Spinal cord (tissue), 10 donors: ENCODE data around the gene RTEL1. TPM values are rescaled to one million over a fixed set of nuclear protein-coding genes. Genes with fewer than 3 reads are reported as not detected.
"Not testable (repeated sequence)": the region's sequence is repeated elsewhere in the genome, so short reads cannot be mapped to it uniquely, and the experiment has no call there.

Experiments used
- DNase-seq, 6 donors: peaks; one replicate each; pipeline versions ENCODE4 v3.0.0 to v3.0.0-alpha.2; 2013 to 2015; ENCODE audit warnings: low spot score in 6 of 6, low read depth in 4 of 6
- H3K27ac ChIP-seq: one replicate; pipeline ENCODE4 v1.5.1; 2013; ENCODE audit warnings: low read depth, low read length, control low read depth
- H3K27me3 ChIP-seq: one replicate; pipeline ENCODE4 v1.6.1; 2013; ENCODE audit warnings: low read length; ENCODE audit not compliant: control insufficient read depth, insufficient read depth
- H3K36me3 ChIP-seq: one replicate; pipeline ENCODE4 v1.6.1; 2013; ENCODE audit warnings: low read length; ENCODE audit not compliant: control insufficient read depth, insufficient read depth
- H3K4me1 ChIP-seq: one replicate; pipeline ENCODE4 v1.6.1; 2013; ENCODE audit warnings: low read length; ENCODE audit not compliant: control insufficient read depth, insufficient read depth
- H3K4me3 ChIP-seq: one replicate; pipeline ENCODE4 v1.5.1; 2013; ENCODE audit warnings: low read depth, low read length, control low read depth
- H3K9me3 ChIP-seq: one replicate; pipeline ENCODE4 v1.6.1; 2013; ENCODE audit warnings: low read length; ENCODE audit not compliant: control insufficient read depth, insufficient read depth
- WGBS: methylation state at CpG from one replicate; pipeline ENCODE4 v1.1.5; 2013; ENCODE audit warnings: missing lambda C conversion rate; ENCODE audit not compliant: insufficient coverage; 5-methylcytosine and 5-hydroxymethylcytosine counted together
- polyA plus RNA-seq, 2 donors: library from polyadenylated mRNA; unstranded; fragments of 120-200 nt; gene quantifications; one replicate each; pipeline ENCODE4 v1.2.1, GENCODE V29; 2013; ENCODE audit not compliant: insufficient read length in 2 of 2
- total RNA-seq, 2 donors: library from RNA; depleted of rRNA in 1 of 2; stranded (reverse); fragments of 120-200 nt in 1 of 2; fragments of >200 nt in 1 of 2; gene quantifications; one replicate each; pipeline versions ENCODE4 v1.2.3 to v1.2.4, GENCODE V29; 2013 to 2014
- donor health status: healthy.

Gene RTEL1
- total and polyA plus RNA-seq, 4 donors = 8.1 to 29.6 (median 19.3) TPM

DNA sequence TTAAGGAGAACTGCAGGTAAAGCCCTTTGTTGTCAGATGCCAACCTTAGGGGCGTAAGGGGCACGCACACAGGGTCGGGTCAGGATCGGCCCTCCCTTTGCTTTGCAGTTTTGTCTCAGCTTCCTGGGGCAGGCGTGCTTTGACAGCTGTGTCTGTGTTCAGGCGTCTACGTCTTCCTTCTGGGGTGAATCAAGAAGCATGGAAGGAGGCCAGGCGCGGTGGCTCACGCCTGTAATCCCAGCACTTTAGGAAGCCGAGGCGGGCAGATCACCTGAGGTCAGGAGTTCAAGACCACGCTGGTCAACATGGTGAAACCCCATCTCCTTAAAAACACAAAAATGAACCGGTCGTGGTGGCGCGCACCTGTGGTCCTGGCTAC is 51.0 kb downstream of the RTEL1 start:
- 95% methylated on average over 16 of the region's 17 CpGs for WGBS
- no peak for DNase-seq
- Histone ChIP-seq H3K4me3 (no peak overlapping the region), H3K9me3 (no peaks in the 10 kb centered on the region), H3K27me3 (no peaks in the 10 kb centered on the region), H3K4me1 (peaks cover 28% of the 10 kb centered on the region), H3K27ac (no peak overlapping the region), H3K36me3 (peaks cover 65% of the 10 kb centered on the region)

- Histone ChIP-seq H3K9me3 (peaks cover 5% of the 10 kb centered on the region), H3K27ac (no peak overlapping the region), H3K4me3 (no peak overlapping the region), H3K27me3 (no peaks in the 10 kb centered on the region), H3K4me1 (peaks cover 25% of the 10 kb centered on the region), H3K36me3 (peaks cover 61% of the 10 kb centered on the region)
- DNase-seq = no peak
- WGBS = 85% methylated on average over 10 of the region's 12 CpGs
Observed at GRCh38 chr20:63711085-63711645, 53.1 kb downstream of the RTEL1 start.

GRCh38 chr20:63712191-63712590 is 54.1 kb downstream of the RTEL1 start:
- DNase-seq = no peak
- Histone ChIP-seq H3K27me3 (no peaks in the 10 kb centered on the region), H3K9me3 (peaks cover 5% of the 10 kb centered on the region), H3K36me3 (peaks cover 62% of the 10 kb centered on the region), H3K27ac (no peak overlapping the region), H3K4me3 (no peak overlapping the region), H3K4me1 (peaks cover 15% of the 10 kb centered on the region)
- 100% methylated on average over 1 of the region's 1 CpG for WGBS

GRCh38 chr20:63714858-63715257 is 56.7 kb downstream of the RTEL1 start:
- H3K4me1 ChIP-seq = no peaks in the 10 kb centered on the region
- DNase-seq = no peak
- WGBS = no CpG with 5 or more reads among the region's 5 CpGs
- no peaks in the 10 kb centered on the region for H3K27me3 ChIP-seq
- H3K9me3 ChIP-seq = peaks cover 9% of the 10 kb centered on the region
- peaks cover 68% of the 10 kb centered on the region for H3K36me3 ChIP-seq
- H3K27ac ChIP-seq = no peak overlapping the region
- no peak overlapping the region for H3K4me3 ChIP-seq

DNA sequence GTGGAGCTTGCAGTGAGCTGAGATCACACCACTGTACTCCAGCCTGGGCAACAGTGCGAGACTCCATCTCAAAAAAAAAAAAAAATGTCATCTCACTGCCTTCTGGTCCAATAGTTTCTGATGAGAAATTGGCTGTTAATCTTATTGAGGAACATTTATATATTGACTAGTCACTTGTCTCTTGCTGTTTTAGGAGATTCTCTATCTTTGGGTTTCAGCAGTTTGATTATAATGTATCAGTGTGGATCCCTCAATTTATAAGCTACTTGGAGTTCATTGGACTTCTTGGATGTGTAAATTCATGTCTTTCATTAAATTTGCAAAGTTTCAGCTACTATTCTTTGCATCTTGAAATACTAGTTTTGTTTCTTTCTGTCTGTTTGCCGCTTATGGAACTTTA is 60.9 kb downstream of the RTEL1 start:
- no peak for DNase-seq
- WGBS = 100% methylated on average over 1 of the region's 2 CpGs

DNA sequence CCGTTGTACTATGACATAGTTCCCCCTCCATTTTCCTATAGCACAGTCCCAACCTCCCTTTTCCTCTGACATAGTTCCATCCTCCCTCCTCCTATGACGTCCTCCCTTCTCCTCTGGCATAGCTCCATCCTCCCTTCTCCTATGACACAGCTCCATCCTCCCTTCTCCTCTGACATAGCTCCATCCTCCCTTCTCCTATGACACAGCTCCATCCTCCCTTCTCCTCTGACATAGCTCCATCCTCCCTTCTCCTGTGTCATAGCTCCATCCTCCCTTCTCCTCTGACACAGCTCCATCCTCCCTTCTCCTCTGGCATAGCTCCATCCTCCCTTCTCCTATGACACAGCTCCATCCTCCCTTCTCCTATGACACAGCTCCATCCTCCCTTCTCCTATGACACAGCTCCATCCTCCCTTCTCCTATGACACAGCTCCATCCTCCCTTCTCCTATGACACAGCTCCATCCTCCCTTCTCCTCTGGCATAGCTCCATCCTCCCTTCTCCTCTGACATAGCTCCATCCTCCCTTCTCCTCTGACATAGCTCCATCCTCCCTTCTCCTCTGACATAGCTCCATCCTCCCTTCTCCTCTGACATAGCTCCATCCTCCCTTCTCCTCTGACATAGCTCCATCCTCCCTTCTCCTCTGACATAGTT is 65.0 kb downstream of the RTEL1 start:
- H3K4me1 ChIP-seq, H3K4me3 ChIP-seq, H3K9me3 ChIP-seq, H3K27me3 ChIP-seq, H3K27ac ChIP-seq, DNase-seq: not testable (repeated sequence)
- WGBS = 88% methylated on average over 2 of the region's 2 CpGs
- H3K36me3 ChIP-seq = peaks cover 49% of the 10 kb centered on the region

More for the DNA sequence above, 60.9 kb downstream of the RTEL1 start:
- Histone ChIP-seq H3K4me3 (no peak overlapping the region), H3K9me3 (peaks cover 9% of the 10 kb centered on the region), H3K36me3 (peaks cover 64% of the 10 kb centered on the region), H3K4me1 (no peaks in the 10 kb centered on the region), H3K27ac (no peak overlapping the region), H3K27me3 (no peaks in the 10 kb centered on the region)

- H3K27ac ChIP-seq, DNase-seq, H3K9me3 ChIP-seq, H3K27me3 ChIP-seq, H3K4me1 ChIP-seq, H3K4me3 ChIP-seq: not testable (repeated sequence)
- WGBS = 96% methylated on average over 18 of the region's 18 CpGs
- H3K36me3 ChIP-seq = peaks cover 51% of the 10 kb centered on the region
Observed at GRCh38 chr20:63730189-63730733, 72.1 kb downstream of the RTEL1 start.

DNA sequence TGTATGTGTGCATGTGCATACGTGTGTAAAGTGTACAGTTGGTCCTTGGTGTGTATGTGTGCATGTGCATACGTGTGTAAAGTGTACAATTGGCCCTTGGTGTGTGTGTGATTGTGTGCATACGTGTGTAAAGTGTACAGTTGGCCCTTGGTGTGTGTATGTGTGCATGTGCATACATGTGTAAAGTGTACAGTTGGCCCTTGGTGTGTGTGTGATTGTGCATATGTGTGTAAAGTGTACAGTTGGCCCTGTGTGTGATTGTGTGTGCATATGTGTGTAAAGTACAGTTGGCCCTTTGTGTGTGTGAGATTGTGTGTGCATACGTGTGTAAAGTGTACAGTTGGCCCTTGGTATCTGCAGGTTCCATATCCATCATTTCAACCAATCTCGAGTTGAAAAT is 73.3 kb downstream of the RTEL1 start:
- peaks cover 58% of the 10 kb centered on the region for H3K36me3 ChIP-seq
- no peak for DNase-seq
- no peak overlapping the region for H3K4me3 ChIP-seq
- no peak overlapping the region for H3K27ac ChIP-seq
- H3K9me3 ChIP-seq = no peaks in the 10 kb centered on the region
- no peaks in the 10 kb centered on the region for H3K27me3 ChIP-seq
- 85% methylated on average over 3 of the region's 5 CpGs for WGBS
- peaks cover 13% of the 10 kb centered on the region for H3K4me1 ChIP-seq

- H3K36me3 ChIP-seq = peaks cover 64% of the 10 kb centered on the region
- peaks cover 23% of the 10 kb centered on the region for H3K4me1 ChIP-seq
- DNase-seq = no peak
- 89% methylated on average over 37 of the region's 38 CpGs for WGBS
- H3K27me3 ChIP-seq = no peaks in the 10 kb centered on the region
- no peak overlapping the region for H3K27ac ChIP-seq
- H3K9me3 ChIP-seq = no peaks in the 10 kb centered on the region
- H3K4me3 ChIP-seq = no peak overlapping the region
Observed at GRCh38 chr20:63732118-63733095, 74.3 kb downstream of the RTEL1 start.
